H9 (cell line): ENCODE results near the gene LONP2. TPM values are rescaled to one million over a fixed set of nuclear protein-coding genes. Genes with fewer than 3 reads are reported as not detected.

ENCODE experiments used
- DNase-seq: peaks from one replicate; pipeline ENCODE4 v3.0.0-alpha.2; 2017
- H2AFZ ChIP-seq: one replicate; pipeline ENCODE4 v1.6.1; 2013; ENCODE audit warnings: mild to moderate bottlenecking, low read length, control low read depth, moderate library complexity
- H2AK5ac ChIP-seq: 2 replicates; pipeline ENCODE4 v1.6.1; 2013; ENCODE audit warnings: low read length, control low read depth, mixed read lengths; ENCODE audit not compliant: insufficient read length
- H2BK120ac ChIP-seq: one replicate; pipeline ENCODE4 v1.6.1; 2013; ENCODE audit warnings: low read depth, mild to moderate bottlenecking, low read length, control low read depth, inconsistent platforms; ENCODE audit not compliant: poor library complexity, severe bottlenecking
- H2BK12ac ChIP-seq: 2 replicates; pipeline ENCODE4 v1.6.1; 2013; ENCODE audit warnings: low read length, control low read depth, mixed read lengths, low read depth; ENCODE audit not compliant: insufficient read length
- H2BK15ac ChIP-seq: 2 replicates; pipeline ENCODE4 v1.6.1; 2013; ENCODE audit warnings: low read depth, low read length, control low read depth
- H2BK20ac ChIP-seq: one replicate; pipeline ENCODE4 v1.6.1; 2013; ENCODE audit warnings: low read depth, mild to moderate bottlenecking, low read length, control low read depth, inconsistent platforms; ENCODE audit not compliant: poor library complexity, severe bottlenecking
- H2BK5ac ChIP-seq: 2 replicates; pipeline ENCODE4 v1.6.1; 2013; ENCODE audit warnings: low read length, control low read depth, mixed read lengths; ENCODE audit not compliant: insufficient read length
- H3K14ac ChIP-seq: 2 replicates; pipeline ENCODE4 v1.6.1; 2013; ENCODE audit warnings: low read length, control low read depth; ENCODE audit not compliant: insufficient read depth
- H3K18ac ChIP-seq: 2 replicates; pipeline ENCODE4 v1.6.1; 2013; ENCODE audit warnings: low read depth, mild to moderate bottlenecking, mixed read lengths, low read length, control low read depth; ENCODE audit not compliant: insufficient read length
- H3K23ac ChIP-seq: 2 replicates; pipeline ENCODE4 v1.6.1; 2013; ENCODE audit warnings: low read length, control low read depth, mixed read lengths, low read depth; ENCODE audit not compliant: insufficient read length
- H3K23me2 ChIP-seq: 2 replicates; pipeline ENCODE4 v1.6.1; 2013; ENCODE audit warnings: low read depth, mild to moderate bottlenecking, mixed read lengths, low read length, control low read depth; ENCODE audit not compliant: insufficient read length, poor library complexity, severe bottlenecking
- H3K27ac ChIP-seq: 2 replicates; pipeline ENCODE4 v1.5.1; 2013; ENCODE audit warnings: low read length, control low read depth, mixed read lengths, low read depth; ENCODE audit not compliant: insufficient read length
- H3K27me3 ChIP-seq: 2 replicates; pipeline ENCODE4 v1.6.1; 2013; ENCODE audit warnings: low read length, control low read depth, inconsistent platforms; ENCODE audit not compliant: insufficient read depth
- H3K4ac ChIP-seq: 2 replicates; pipeline ENCODE4 v1.6.1; 2013; ENCODE audit warnings: low read depth, mild to moderate bottlenecking, control low read depth, inconsistent platforms, low read length, moderate library complexity
- H3K4me1 ChIP-seq: 2 replicates; pipeline ENCODE4 v1.6.1; 2013; ENCODE audit warnings: low read length, control low read depth, inconsistent platforms; ENCODE audit not compliant: insufficient read depth
- H3K4me2 ChIP-seq: 2 replicates; pipeline ENCODE4 v1.6.1; 2013; ENCODE audit warnings: low read length, control low read depth, mixed read lengths; ENCODE audit not compliant: insufficient read length, insufficient read depth
- H3K56ac ChIP-seq: 2 replicates; pipeline ENCODE4 v1.6.1; 2013; ENCODE audit warnings: low read depth, mild to moderate bottlenecking, mixed read lengths, low read length, control low read depth; ENCODE audit not compliant: insufficient read length
- H3K79me1 ChIP-seq: 2 replicates; pipeline ENCODE4 v1.6.1; 2013; ENCODE audit warnings: low read depth, mild to moderate bottlenecking, moderate library complexity, low read length, control low read depth, inconsistent platforms; ENCODE audit not compliant: insufficient read depth, poor library complexity, severe bottlenecking
- H3K79me2 ChIP-seq: 2 replicates; pipeline ENCODE4 v1.6.1; 2013; ENCODE audit warnings: low read length, control low read depth, inconsistent platforms; ENCODE audit not compliant: insufficient read depth
- H3K9ac ChIP-seq: 2 replicates; pipeline ENCODE4 v1.6.1; 2013; ENCODE audit warnings: low read length, control low read depth, mixed read lengths; ENCODE audit not compliant: insufficient read length; ENCODE audit errors: extremely low read depth
- H3K9me3 ChIP-seq: one replicate; pipeline ENCODE4 v1.6.1; 2013; ENCODE audit warnings: low read depth, low read length, inconsistent platforms; ENCODE audit not compliant: control insufficient read depth
- H3T11ph ChIP-seq: one replicate; pipeline ENCODE4 v1.6.1; 2013; ENCODE audit warnings: mild to moderate bottlenecking, low read length, control low read depth, inconsistent platforms
- H4K20me1 ChIP-seq: one replicate; pipeline ENCODE4 v1.6.1; 2013; ENCODE audit not compliant: control insufficient read depth, insufficient read length, insufficient read depth
- H4K5ac ChIP-seq: 2 replicates; pipeline ENCODE4 v1.6.1; 2013; ENCODE audit warnings: low read depth, mild to moderate bottlenecking, mixed read lengths, low read length, control low read depth; ENCODE audit not compliant: insufficient read length
- H4K8ac ChIP-seq: replicated peaks from 2 replicates; pipeline ENCODE4 v1.6.1; 2013; ENCODE audit warnings: low read length, control low read depth, mixed read lengths, low read depth; ENCODE audit not compliant: insufficient read length
- H4K91ac ChIP-seq: 2 replicates; pipeline ENCODE4 v1.6.1; 2013; ENCODE audit warnings: low read depth, mild to moderate bottlenecking, moderate library complexity, mixed read lengths, low read length, control low read depth; ENCODE audit not compliant: insufficient read length
- H3K27ac Mint-ChIP-seq, 3 experiments: 2 replicates in 2 of 3; 3 replicates in 1 of 3; pipeline ENCODE4 v1.8.0; 2020 to 2021; ENCODE audit warnings: mixed read lengths in 3 of 3, mild to moderate bottlenecking in 1 of 3, moderate library complexity in 1 of 3
- H3K27me3 Mint-ChIP-seq: 2 replicates; pipeline ENCODE4 v1.8.0; 2021; ENCODE audit warnings: low read depth, mild to moderate bottlenecking, moderate library complexity, mixed read lengths
- H3K36me3 Mint-ChIP-seq, 3 experiments: 2 replicates in 2 of 3; 3 replicates in 1 of 3; pipeline ENCODE4 v1.8.0; 2020 to 2021; ENCODE audit warnings: low read depth in 3 of 3, mixed read lengths in 3 of 3; ENCODE audit not compliant: insufficient read depth in 1 of 3
- H3K4me1 Mint-ChIP-seq, 2 experiments: 2 replicates each; pipeline ENCODE4 v1.8.0; 2020; ENCODE audit warnings: mixed read lengths in 2 of 2
- H3K4me3 Mint-ChIP-seq, 2 experiments: 2 replicates in 1 of 2; 3 replicates in 1 of 2; pipeline ENCODE4 v1.8.0; 2020 to 2021; ENCODE audit warnings: mild to moderate bottlenecking in 2 of 2, mixed read lengths in 2 of 2, moderate library complexity in 1 of 2
- H3K9me3 Mint-ChIP-seq, 2 experiments: 2 replicates in 1 of 2; 3 replicates in 1 of 2; pipeline ENCODE4 v1.8.0; 2020; ENCODE audit warnings: mild to moderate bottlenecking in 2 of 2, mixed read lengths in 2 of 2, moderate library complexity in 1 of 2
- CTCF ChIP-seq: fragments of 200-600 bp; sonication (generic); conservative IDR thresholded peaks from 3 replicates; pipeline ENCODE4 v1.8.0; 2021; ENCODE audit warnings: antibody characterized with exemption, mild to moderate bottlenecking
- WGBS: extraction: QIAGEN DNeasy Blood & Tissue Kit; methylation state at CpG from one replicate; pipeline ENCODE4 v1.1.7; 2013; ENCODE audit warnings: missing lambda C conversion rate, low lambda C conversion rate, mixed read lengths; ENCODE audit not compliant: insufficient read length; ENCODE audit errors: extremely low coverage; 5-methylcytosine and 5-hydroxymethylcytosine counted together
- total RNA-seq: library from RNA; stranded (reverse); gene quantifications from 2 replicates; pipeline ENCODE4 v1.2.1, GENCODE V29; 2021

The LONP2 gene
- total RNA-seq, 1 experiment from 2014 or later = 27.8 TPM

DNA sequence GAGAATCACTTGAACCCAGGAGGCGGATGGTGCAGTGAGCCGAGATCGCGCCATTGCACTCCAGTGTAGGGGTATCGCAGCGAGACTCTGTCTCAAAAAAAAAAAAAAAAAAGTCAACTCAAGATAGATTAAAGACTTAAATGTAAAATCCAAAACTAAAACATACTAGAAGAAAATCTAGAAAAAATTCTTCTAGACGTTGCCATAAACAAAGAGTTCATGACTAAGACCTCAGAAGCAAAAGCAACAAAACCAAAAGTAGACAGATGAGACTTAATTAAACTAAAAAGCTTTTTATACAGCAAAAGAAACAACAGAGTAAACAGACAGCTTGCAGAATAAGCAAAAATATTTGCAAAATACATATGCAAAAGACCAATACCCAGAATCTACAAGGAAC lies 64.4 kb downstream of the LONP2 start:
- Mint-ChIP-seq H3K9me3 (peaks cover 13 to 24% of the 10 kb centered on the region in 2 experiments), H3K27ac (no peak overlapping the region), H3K4me1 (no peaks in the 10 kb centered on the region), H3K4me3 (no peak overlapping the region), H3K36me3 (peaks cover 39 to 59% (median 55%) of the 10 kb centered on the region in 3 experiments), H3K27me3 (no peaks in the 10 kb centered on the region)
- no peak overlapping the region for H4K8ac ChIP-seq
- no peaks in the 10 kb centered on the region for H4K20me1 ChIP-seq
- H3K9me3 ChIP-seq = no peaks in the 10 kb centered on the region
- no peak overlapping the region for H3T11ph ChIP-seq
- no peak overlapping the region for H3K56ac ChIP-seq
- no peaks in the 10 kb centered on the region for H3K23me2 ChIP-seq
- H2AFZ ChIP-seq = no peak overlapping the region
- WGBS = no CpG with 5 or more reads among the region's 7 CpGs
- 0 out of 2 replicates have a peak, but pooled peaks cover 2% of the 10 kb centered on the region for H3K79me2 ChIP-seq
- no peak for DNase-seq
- H3K27ac ChIP-seq = no peak overlapping the region
- no peak overlapping the region for H2BK12ac ChIP-seq
- no peak overlapping the region for H4K5ac ChIP-seq
- H3K14ac ChIP-seq = no peak overlapping the region
- H2AK5ac ChIP-seq = no peak overlapping the region
- no peaks in the 10 kb centered on the region for H3K4me1 ChIP-seq
- H2BK15ac ChIP-seq = no peak overlapping the region
- H3K27me3 ChIP-seq = no peaks in the 10 kb centered on the region
- H3K18ac ChIP-seq = no peak overlapping the region
- no peak overlapping the region for H2BK20ac ChIP-seq
- TF ChIP-seq CTCF = no peak
- H2BK120ac ChIP-seq = no peak overlapping the region
- H3K9ac ChIP-seq = no peak overlapping the region
- H4K91ac ChIP-seq = no peak overlapping the region
- no peak overlapping the region for H2BK5ac ChIP-seq
- no peak overlapping the region for H3K4ac ChIP-seq
- H3K4me2 ChIP-seq = no peak overlapping the region
- H3K23ac ChIP-seq = no peak overlapping the region
- H3K79me1 ChIP-seq = no peaks in the 10 kb centered on the region
